IPS-18a (cell line): Measurements from ENCODE around the gene MRPL21.
A peak's percentile ranks its signal among the peaks of the same experiment; 100 is the strongest.

Source experiments
- H3K27ac ChIP-seq: one replicate; pipeline ENCODE4 v1.5.1; 2013; ENCODE audit warnings: low read length
- H3K27me3 ChIP-seq: one replicate; pipeline ENCODE4 v1.6.1; 2013; ENCODE audit warnings: mild to moderate bottlenecking, low read length; ENCODE audit not compliant: control insufficient read depth, insufficient read depth
- H3K36me3 ChIP-seq: one replicate; pipeline ENCODE4 v1.6.1; 2013; ENCODE audit warnings: low read depth, low read length; ENCODE audit not compliant: control insufficient read depth
- H3K4me1 ChIP-seq: one replicate; pipeline ENCODE4 v1.6.1; 2013; ENCODE audit warnings: low read depth, low read length; ENCODE audit not compliant: control insufficient read depth
- H3K4me3 ChIP-seq: one replicate; pipeline ENCODE4 v1.5.1; 2013; ENCODE audit warnings: low read length
- H3K9ac ChIP-seq: one replicate; pipeline ENCODE4 v1.6.1; 2013; ENCODE audit warnings: mild to moderate bottlenecking, low read length, moderate library complexity
- H3K9me3 ChIP-seq: one replicate; pipeline ENCODE4 v1.6.1; 2013; ENCODE audit warnings: low read depth, low read length; ENCODE audit not compliant: control insufficient read depth

Gene MRPL21

DNA sequence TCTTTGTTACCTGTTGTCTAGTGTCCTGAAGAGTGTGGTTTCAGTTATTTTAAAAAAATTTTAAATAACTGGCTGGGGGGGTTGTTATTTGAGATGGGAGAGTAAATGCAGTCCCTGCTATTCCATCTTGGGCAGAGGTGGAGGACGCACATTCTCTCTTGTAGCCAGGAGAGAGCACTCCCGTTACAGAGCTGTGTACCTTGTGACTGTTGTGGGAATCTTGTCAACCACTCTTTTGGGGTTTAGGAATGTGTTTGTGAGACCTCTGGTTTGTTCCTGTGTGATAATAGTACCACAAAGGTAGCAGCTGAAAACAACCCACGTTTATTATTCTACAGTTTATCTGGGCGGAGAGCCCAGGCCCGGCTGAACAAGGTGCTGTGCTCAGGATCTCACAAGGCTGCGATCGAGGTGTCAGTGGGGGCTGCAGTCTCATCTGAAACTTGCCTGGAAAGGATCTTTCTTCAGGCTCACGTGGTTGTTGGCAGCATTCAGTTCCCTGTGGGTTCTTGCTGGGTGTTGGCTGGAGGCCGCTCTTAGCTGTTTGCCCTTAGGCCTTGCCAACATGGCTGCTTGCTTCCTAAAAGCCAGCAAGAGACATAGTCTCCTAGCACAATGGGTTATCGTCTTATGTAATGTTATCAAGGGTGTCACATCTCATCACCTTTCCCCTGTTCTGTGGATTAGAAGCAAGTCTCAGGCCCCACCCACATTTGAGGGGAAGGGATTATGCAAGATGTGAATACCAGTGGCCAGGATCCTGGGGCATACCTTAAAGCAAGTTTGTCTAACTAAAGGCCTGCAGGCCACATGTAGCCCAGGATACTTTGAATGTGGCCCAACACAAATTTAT is 20.7 kb upstream of the MRPL21 start:
- Histone ChIP-seq H3K36me3 (peaks cover 37% of the 10 kb centered on the region), H3K4me3 (no peak overlapping the region)

DNA sequence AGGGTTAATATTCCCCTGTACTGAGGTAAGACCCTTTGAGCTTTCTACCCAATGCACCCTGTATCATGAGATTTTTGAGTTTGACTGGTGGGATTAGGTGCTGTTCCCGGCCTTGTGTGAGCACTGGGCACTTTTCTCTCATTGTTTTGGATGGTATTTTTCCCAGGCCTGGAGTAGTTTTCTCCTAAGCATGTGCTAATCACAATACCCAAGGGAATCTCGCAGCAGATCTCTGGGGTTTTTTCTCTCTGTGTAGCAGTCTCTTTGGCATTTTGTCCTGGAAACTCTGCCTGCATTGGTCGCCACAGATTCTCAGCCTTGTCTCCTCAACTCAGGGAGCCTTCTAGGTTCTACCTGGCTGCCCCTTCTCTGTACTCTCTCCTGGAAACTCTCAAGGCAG is 20.0 kb upstream of the MRPL21 start:
- Histone ChIP-seq H3K4me1 (no peaks in the 10 kb centered on the region), H3K27ac (no peak overlapping the region), H3K4me3 (no peak overlapping the region), H3K9me3 (peaks cover 5% of the 10 kb centered on the region), H3K27me3 (no peaks in the 10 kb centered on the region), H3K36me3 (peaks cover 36% of the 10 kb centered on the region), H3K9ac (no peak overlapping the region)

More for the DNA sequence above, 20.7 kb upstream of the MRPL21 start:
- Histone ChIP-seq H3K9ac (no peak overlapping the region), H3K27me3 (no peaks in the 10 kb centered on the region), H3K27ac (no peak overlapping the region), H3K9me3 (peaks cover 5% of the 10 kb centered on the region), H3K4me1 (no peaks in the 10 kb centered on the region)

DNA sequence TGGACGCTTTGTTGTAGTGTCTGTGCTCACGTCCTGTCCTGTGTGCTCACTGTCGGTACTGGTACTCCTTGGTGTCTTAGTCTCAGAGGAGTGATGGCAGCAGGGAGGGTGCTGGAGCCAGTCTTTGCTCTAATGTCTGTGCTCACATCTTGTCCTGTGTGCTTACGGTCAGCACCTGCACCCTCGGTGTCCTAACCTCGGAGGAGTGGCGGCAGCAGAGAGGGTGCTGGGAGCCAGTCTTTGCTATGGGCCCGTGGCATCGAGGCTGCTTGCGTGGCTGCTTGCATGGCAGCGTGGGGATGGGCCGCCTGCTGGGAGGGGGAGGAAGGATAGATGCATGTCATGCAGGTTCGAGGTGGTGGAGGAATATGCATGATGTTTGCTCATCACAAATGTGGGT is 12.8 kb upstream of the MRPL21 start:
- peaks cover 48% of the 10 kb centered on the region for H3K36me3 ChIP-seq

GRCh38 chr11:68914761-68915160 is 11.1 kb upstream of the MRPL21 start:
- H3K27me3 ChIP-seq, result no peaks in the 10 kb centered on the region
- no peak overlapping the region for H3K27ac ChIP-seq
- no peaks in the 10 kb centered on the region for H3K9me3 ChIP-seq
- H3K4me3 ChIP-seq, result no peak overlapping the region
- H3K9ac ChIP-seq, result no peak overlapping the region
- no peaks in the 10 kb centered on the region for H3K4me1 ChIP-seq
- peaks cover 52% of the 10 kb centered on the region for H3K36me3 ChIP-seq

More for the DNA sequence above, 12.8 kb upstream of the MRPL21 start:
- no peak overlapping the region for H3K27ac ChIP-seq
- H3K4me1 ChIP-seq, result no peaks in the 10 kb centered on the region
- H3K27me3 ChIP-seq, result no peaks in the 10 kb centered on the region
- no peak overlapping the region for H3K4me3 ChIP-seq
- H3K9me3 ChIP-seq, result no peaks in the 10 kb centered on the region
- H3K9ac ChIP-seq, result no peak overlapping the region

- no peak overlapping the region for H3K9ac ChIP-seq
- no peak overlapping the region for H3K27ac ChIP-seq
- no peak overlapping the region for H3K4me3 ChIP-seq
- H3K9me3 ChIP-seq, result no peaks in the 10 kb centered on the region
- H3K27me3 ChIP-seq, result no peaks in the 10 kb centered on the region
- no peaks in the 10 kb centered on the region for H3K4me1 ChIP-seq
- peaks cover 50% of the 10 kb centered on the region for H3K36me3 ChIP-seq
Measured at GRCh38 chr11:68913188-68913587, 9.6 kb upstream of the MRPL21 start.

- Histone ChIP-seq H3K4me1 (no peaks in the 10 kb centered on the region), H3K9me3 (no peaks in the 10 kb centered on the region), H3K27ac (no peak overlapping the region), H3K27me3 (no peaks in the 10 kb centered on the region), H3K9ac (no peak overlapping the region), H3K36me3 (peaks cover 45% of the 10 kb centered on the region), H3K4me3 (no peak overlapping the region)
Measured at GRCh38 chr11:68912254-68912653, 8.6 kb upstream of the MRPL21 start.

GRCh38 chr11:68911731-68912130 is 8.1 kb upstream of the MRPL21 start:
- Histone ChIP-seq H3K4me3 (no peak overlapping the region), H3K4me1 (no peaks in the 10 kb centered on the region), H3K9me3 (no peaks in the 10 kb centered on the region), H3K9ac (no peak overlapping the region), H3K27me3 (no peaks in the 10 kb centered on the region), H3K36me3 (peaks cover 45% of the 10 kb centered on the region), H3K27ac (no peak overlapping the region)

DNA sequence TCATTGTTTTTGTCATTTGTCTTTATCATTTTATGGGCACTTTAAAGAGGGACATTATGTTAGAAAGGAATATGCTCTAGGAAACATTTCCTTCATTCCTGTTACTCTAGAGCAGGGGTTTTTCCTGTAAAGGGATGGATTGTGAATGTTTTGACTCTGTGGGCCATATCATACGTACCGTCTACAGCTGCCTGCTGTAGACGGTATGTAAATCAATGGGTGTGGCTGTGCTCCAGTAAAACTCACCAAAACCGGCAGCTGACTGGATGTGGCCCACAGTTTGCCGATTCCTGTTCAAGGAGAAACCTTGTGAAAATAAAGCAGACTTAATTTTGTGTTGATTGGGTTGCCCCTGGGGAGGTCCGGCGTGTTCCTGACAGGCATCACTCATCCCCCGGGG is 7.3 kb upstream of the MRPL21 start:
- no peak overlapping the region for H3K27ac ChIP-seq
- H3K27me3 ChIP-seq, result no peaks in the 10 kb centered on the region
- no peaks in the 10 kb centered on the region for H3K9me3 ChIP-seq
- no peak overlapping the region for H3K4me3 ChIP-seq
- H3K36me3 ChIP-seq, result peaks cover 38% of the 10 kb centered on the region
- H3K4me1 ChIP-seq, result no peaks in the 10 kb centered on the region
- no peak overlapping the region for H3K9ac ChIP-seq

DNA sequence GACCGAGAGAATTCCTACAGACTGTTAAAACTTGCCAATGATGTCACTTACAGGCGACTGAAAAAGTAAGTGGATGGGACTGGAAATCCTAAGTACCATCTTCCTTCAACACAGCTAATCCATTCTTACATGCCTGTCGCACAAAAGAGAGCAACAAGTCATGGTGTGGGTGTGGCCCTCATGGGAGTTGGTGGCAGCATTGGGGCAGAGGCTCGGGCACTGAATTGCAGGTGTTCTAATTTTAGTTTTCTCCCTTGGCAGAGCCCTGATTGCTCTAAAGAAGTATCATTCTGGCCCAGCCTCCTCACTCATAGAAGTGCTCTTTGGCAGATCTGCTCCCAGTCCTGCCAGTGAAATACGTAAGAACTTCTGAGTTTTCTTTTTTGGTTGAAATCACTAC is 4.6 kb upstream of the MRPL21 start:
- Histone ChIP-seq H3K9ac (no peak overlapping the region), H3K4me1 (peaks cover 3% of the 10 kb centered on the region), H3K36me3 (peaks cover 25% of the 10 kb centered on the region), H3K27me3 (no peaks in the 10 kb centered on the region), H3K9me3 (no peaks in the 10 kb centered on the region), H3K27ac (no peak overlapping the region), H3K4me3 (no peak overlapping the region)

DNA sequence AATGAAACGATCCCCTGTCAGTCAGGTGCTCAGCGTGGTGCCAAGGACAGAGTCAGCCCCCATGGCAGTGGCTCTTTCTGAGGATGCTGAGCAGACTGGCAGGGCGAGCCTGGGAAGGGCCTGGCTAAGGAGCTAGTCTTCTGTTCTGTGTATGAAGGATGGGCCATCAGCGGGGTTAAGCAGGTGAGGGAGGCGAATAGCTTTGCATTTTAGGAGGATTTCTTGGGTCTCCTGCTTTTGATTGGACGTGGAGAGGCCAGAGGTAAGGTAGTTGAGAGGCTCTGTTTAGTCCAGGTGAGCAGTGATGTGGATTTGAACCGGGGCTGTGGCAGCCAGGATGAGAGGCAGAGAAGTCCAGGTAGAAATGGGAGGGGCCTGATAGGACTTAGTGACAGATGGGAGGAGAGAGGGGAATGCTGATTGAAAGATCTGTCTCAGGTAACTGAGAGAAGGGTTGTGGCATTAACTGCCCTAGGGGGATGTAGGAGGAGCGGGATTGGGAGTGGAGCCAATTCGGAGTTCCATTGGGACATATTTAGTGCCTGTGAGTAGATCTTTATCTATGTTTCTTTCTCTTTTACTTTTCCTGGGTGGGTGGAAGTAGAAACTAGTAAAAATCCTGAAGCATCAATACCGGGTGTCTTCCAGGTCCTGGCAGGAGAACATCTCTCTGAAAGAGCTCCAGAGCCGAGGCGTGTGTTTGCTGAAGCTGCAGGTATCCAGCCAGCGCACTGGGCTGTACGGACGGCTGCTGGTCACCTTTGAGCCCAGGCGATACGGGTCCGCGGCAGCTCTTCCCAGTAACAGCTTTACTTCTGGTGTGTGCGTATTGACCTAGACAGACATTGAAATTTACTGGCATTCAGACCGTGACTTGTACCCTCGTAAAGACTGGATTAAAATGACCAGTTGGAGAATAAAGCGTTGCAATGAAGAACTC is 2.1 kb upstream of the MRPL21 start:
- Histone ChIP-seq H3K27me3 (no peaks in the 10 kb centered on the region), H3K36me3 (peaks cover 17% of the 10 kb centered on the region), H3K9me3 (no peaks in the 10 kb centered on the region), H3K4me1 (peaks cover 3% of the 10 kb centered on the region), H3K27ac (no peak overlapping the region), H3K9ac (no peak overlapping the region), H3K4me3 (no peak overlapping the region)

- Histone ChIP-seq H3K4me3 (peak overlapping the region; percentile 92), H3K27ac (no peak overlapping the region)
Measured at GRCh38 chr11:68904248-68904847, 716 bp upstream of the MRPL21 start.

More at GRCh38 chr11:68904248-68904847, 716 bp upstream of the MRPL21 start:
- no peaks in the 10 kb centered on the region for H3K27me3 ChIP-seq
- H3K9me3 ChIP-seq, result no peaks in the 10 kb centered on the region
- H3K4me1 ChIP-seq, result peaks cover 3% of the 10 kb centered on the region
- peaks cover 13% of the 10 kb centered on the region for H3K36me3 ChIP-seq
- H3K9ac ChIP-seq, result peak overlapping the region; percentile 74
